Loucy (cell line): Measurements from ENCODE around the gene TENM4.

Experiments
- H2AFZ ChIP-seq: fragments of 200-600 bp; sonication (generic); 2 replicates; pipeline ENCODE4 v1.6.0; 2016; ENCODE audit warnings: antibody characterized with exemption, mild to moderate bottlenecking, low read length, moderate library complexity
- H3F3A ChIP-seq: fragments of 200-600 bp; 2 replicates; pipeline ENCODE4 v1.6.0; 2016; ENCODE audit warnings: antibody characterized with exemption, low read depth, mild to moderate bottlenecking
- H3K27me3 ChIP-seq: fragments of 200-600 bp; sonication (generic); 2 replicates; pipeline ENCODE4 v1.6.1; 2014; ENCODE audit warnings: low read length, mild to moderate bottlenecking; ENCODE audit not compliant: insufficient read depth, poor library complexity, severe bottlenecking
- H3K36me3 ChIP-seq: fragments of 200-600 bp; sonication (generic); 2 replicates; pipeline ENCODE4 v1.6.1; 2016; ENCODE audit warnings: low read length; ENCODE audit not compliant: insufficient read depth
- H3K4me1 ChIP-seq: fragments of 200-600 bp; sonication (generic); 2 replicates; pipeline ENCODE4 v1.5.1; 2014; ENCODE audit warnings: low read length, mild to moderate bottlenecking; ENCODE audit not compliant: insufficient read depth, poor library complexity, severe bottlenecking
- H3K4me2 ChIP-seq: fragments of 200-600 bp; sonication (generic); 2 replicates; pipeline ENCODE4 v1.6.0; 2014; ENCODE audit warnings: antibody characterized with exemption, low read length, low read depth, mild to moderate bottlenecking; ENCODE audit not compliant: poor library complexity, severe bottlenecking
- H3K4me3 ChIP-seq: fragments of 200-600 bp; sonication (generic); 2 replicates; pipeline ENCODE4 v1.5.1; 2014; ENCODE audit warnings: low read length, mild to moderate bottlenecking, mixed read lengths; ENCODE audit not compliant: poor library complexity, severe bottlenecking
- H3K79me2 ChIP-seq: fragments of 200-600 bp; sonication (generic); 2 replicates; pipeline ENCODE4 v1.6.1; 2014; ENCODE audit warnings: low read length; ENCODE audit not compliant: insufficient read depth
- H3K9ac ChIP-seq: fragments of 200-600 bp; sonication (generic); 2 replicates; pipeline ENCODE4 v1.6.0; 2014; ENCODE audit warnings: mild to moderate bottlenecking, low read depth, low read length, moderate library complexity; ENCODE audit not compliant: poor library complexity, severe bottlenecking
- H3K9me2 ChIP-seq: fragments of 200-600 bp; sonication (generic); replicated peaks from 2 replicates; pipeline ENCODE4 v1.6.1; 2016; ENCODE audit warnings: low read depth, low read length, mixed read lengths
- H3K9me3 ChIP-seq: fragments of 200-600 bp; sonication (generic); 2 replicates; pipeline ENCODE4 v1.6.1; 2014; ENCODE audit warnings: mild to moderate bottlenecking, antibody characterized with exemption, low read length, low read depth; ENCODE audit not compliant: insufficient read depth
- H4K20me1 ChIP-seq: fragments of 200-600 bp; sonication (generic); 2 replicates; pipeline ENCODE4 v1.6.0; 2014; ENCODE audit warnings: antibody characterized with exemption, low read length, mild to moderate bottlenecking; ENCODE audit not compliant: insufficient read depth, poor library complexity, severe bottlenecking
- CTCF ChIP-seq: fragments of 200-600 bp; sonication (generic); conservative IDR thresholded peaks from 2 replicates; pipeline ENCODE4 v1.5.1; 2014; ENCODE audit warnings: mild to moderate bottlenecking, antibody characterized with exemption, low read length
- EZH2phosphoT487 ChIP-seq: fragments of 200-600 bp; IDR thresholded peaks from 2 replicates; pipeline ENCODE4 v1.6.1; 2018; ENCODE audit warnings: antibody characterized with exemption, mild to moderate bottlenecking, moderate library complexity, borderline replicate concordance

Gene TENM4

GRCh38 chr11:79157738-79158137 lies 283.1 kb downstream of the TENM4 start:
- no peak overlapping the region for H3K9ac ChIP-seq
- no peak overlapping the region for H3K4me2 ChIP-seq
- H3K4me3 ChIP-seq = no peak overlapping the region
- TF ChIP-seq EZH2phosphoT487 (no peak), CTCF (no peak)
- H3K36me3 ChIP-seq = no peaks in the 10 kb centered on the region
- no peaks in the 10 kb centered on the region for H3K27me3 ChIP-seq
- H3K4me1 ChIP-seq = no peaks in the 10 kb centered on the region
- no peak overlapping the region for H2AFZ ChIP-seq
- H3K79me2 ChIP-seq = no peaks in the 10 kb centered on the region
- H3F3A ChIP-seq = no peaks in the 10 kb centered on the region
- no peaks in the 10 kb centered on the region for H3K9me2 ChIP-seq
- no peaks in the 10 kb centered on the region for H4K20me1 ChIP-seq
- H3K9me3 ChIP-seq = no peaks in the 10 kb centered on the region

- no peak overlapping the region for H3K9ac ChIP-seq
- no peak overlapping the region for H3K4me3 ChIP-seq
- TF ChIP-seq CTCF (no peak), EZH2phosphoT487 (no peak)
- no peaks in the 10 kb centered on the region for H3K9me2 ChIP-seq
- H3K27me3 ChIP-seq = no peaks in the 10 kb centered on the region
- H4K20me1 ChIP-seq = no peaks in the 10 kb centered on the region
- H3K36me3 ChIP-seq = no peaks in the 10 kb centered on the region
- no peaks in the 10 kb centered on the region for H3K4me1 ChIP-seq
- no peaks in the 10 kb centered on the region for H3F3A ChIP-seq
- no peaks in the 10 kb centered on the region for H3K79me2 ChIP-seq
- H3K4me2 ChIP-seq = no peak overlapping the region
- H3K9me3 ChIP-seq = no peaks in the 10 kb centered on the region
- H2AFZ ChIP-seq = no peak overlapping the region
Measured at GRCh38 chr11:79156031-79156430, 284.8 kb downstream of the TENM4 start.

GRCh38 chr11:79155237-79155636 lies 285.6 kb downstream of the TENM4 start:
- H3K4me2 ChIP-seq = no peak overlapping the region
- H2AFZ ChIP-seq = no peak overlapping the region
- TF ChIP-seq EZH2phosphoT487 (no peak), CTCF (no peak)
- no peaks in the 10 kb centered on the region for H3K27me3 ChIP-seq
- no peaks in the 10 kb centered on the region for H3K4me1 ChIP-seq
- H3K36me3 ChIP-seq = no peaks in the 10 kb centered on the region
- no peaks in the 10 kb centered on the region for H3K9me3 ChIP-seq
- no peaks in the 10 kb centered on the region for H4K20me1 ChIP-seq
- no peaks in the 10 kb centered on the region for H3K9me2 ChIP-seq
- H3F3A ChIP-seq = no peaks in the 10 kb centered on the region
- H3K79me2 ChIP-seq = no peaks in the 10 kb centered on the region
- no peak overlapping the region for H3K4me3 ChIP-seq
- H3K9ac ChIP-seq = no peak overlapping the region
